ENCODE results near the gene KCNK2.

The KCNK2 gene

GRCh38 chr1:215101511-215101910 lies 19.0 kb downstream of the KCNK2 start:
- no peak for DNase-seq

- DNase-seq, result no peak
These were observed 21.7 kb downstream of the KCNK2 start for GRCh38 chr1:215104283-215104682.

- DNase-seq, result no peak
These were observed 23.5 kb downstream of the KCNK2 start for GRCh38 chr1:215106067-215106466.

GRCh38 chr1:215109171-215109570 lies 26.6 kb downstream of the KCNK2 start:
- no peak for DNase-seq

GRCh38 chr1:215111916-215112315 lies 29.4 kb downstream of the KCNK2 start:
- no peak for DNase-seq

GRCh38 chr1:215113776-215114153 lies 31.2 kb downstream of the KCNK2 start:
- DNase-seq, result no peak

GRCh38 chr1:215114154-215114933 lies 31.8 kb downstream of the KCNK2 start:
- peak; percentile 62 for DNase-seq

- DNase-seq, result no peak
These were observed 33.2 kb downstream of the KCNK2 start for GRCh38 chr1:215115760-215116159.

- no peak for DNase-seq
These were observed 35.5 kb downstream of the KCNK2 start for GRCh38 chr1:215118081-215118480.

- no peak for DNase-seq
These were observed 36.5 kb downstream of the KCNK2 start for GRCh38 chr1:215119056-215119455.

- DNase-seq, result no peak
These were observed 37.3 kb downstream of the KCNK2 start for GRCh38 chr1:215119719-215120365.

GRCh38 chr1:215128504-215128903 lies 46.0 kb downstream of the KCNK2 start:
- DNase-seq, result no peak

GRCh38 chr1:215131291-215131690 lies 48.8 kb downstream of the KCNK2 start:
- DNase-seq, result no peak

- DNase-seq, result no peak
These were observed 49.6 kb downstream of the KCNK2 start for GRCh38 chr1:215132156-215132555.

GRCh38 chr1:215133532-215133931 lies 51.0 kb downstream of the KCNK2 start:
- DNase-seq, result no peak

GRCh38 chr1:215137985-215138384 lies 55.4 kb downstream of the KCNK2 start:
- DNase-seq, result no peak

- DNase-seq, result no peak
These were observed 57.6 kb downstream of the KCNK2 start for GRCh38 chr1:215140135-215140534.

GRCh38 chr1:215141460-215141859 lies 58.9 kb downstream of the KCNK2 start:
- no peak for DNase-seq

GRCh38 chr1:215143497-215143896 lies 61.0 kb downstream of the KCNK2 start:
- no peak for DNase-seq

GRCh38 chr1:215146240-215146975 lies 63.9 kb downstream of the KCNK2 start:
- no peak for DNase-seq

GRCh38 chr1:215147024-215147423 lies 64.5 kb downstream of the KCNK2 start:
- no peak for DNase-seq

GRCh38 chr1:215151841-215152549 lies 69.5 kb downstream of the KCNK2 start:
- DNase-seq, result no peak

GRCh38 chr1:215156232-215156631 lies 73.7 kb downstream of the KCNK2 start:
- peak; percentile 20 for DNase-seq
